NCI-H2029 treated with DMSO at 0.1 percent for 48 hours (cell line): ENCODE data around the gene GRM5.
"Not testable (repeated sequence)": the region's sequence is repeated elsewhere in the genome, so short reads cannot be mapped to it uniquely, and the experiment has no call there.

Experiments
- DNase-seq: peaks from one replicate; lab custom pipeline; 2025; lab: John Stamatoyannopoulos, UW

Gene GRM5

GRCh38 chr11:88972210-88972609, 93.6 kb downstream of the GRM5 start:
- no peak for DNase-seq

GRCh38 chr11:88961621-88962020, 104.2 kb downstream of the GRM5 start:
- DNase-seq = not testable (repeated sequence)

GRCh38 chr11:88959857-88960256, 105.9 kb downstream of the GRM5 start:
- DNase-seq = not testable (repeated sequence)

- no peak for DNase-seq
Observed at GRCh38 chr11:88950975-88951374, 114.8 kb downstream of the GRM5 start.

GRCh38 chr11:88948908-88949307, 116.9 kb downstream of the GRM5 start:
- DNase-seq = not testable (repeated sequence)

- DNase-seq = not testable (repeated sequence)
Observed at GRCh38 chr11:88947843-88948572, 117.8 kb downstream of the GRM5 start.

- not testable (repeated sequence) for DNase-seq
Observed at GRCh38 chr11:88929665-88930064, 136.1 kb downstream of the GRM5 start.

- not testable (repeated sequence) for DNase-seq
Observed at GRCh38 chr11:88917065-88917464, 148.7 kb downstream of the GRM5 start.

GRCh38 chr11:88909500-88909899, 156.3 kb downstream of the GRM5 start:
- no peak for DNase-seq

GRCh38 chr11:88901436-88901835, 164.3 kb downstream of the GRM5 start:
- not testable (repeated sequence) for DNase-seq

- not testable (repeated sequence) for DNase-seq
Observed at GRCh38 chr11:88888855-88889254, 176.9 kb downstream of the GRM5 start.

- DNase-seq = no peak
Observed at GRCh38 chr11:88886796-88887195, 179.0 kb downstream of the GRM5 start.

- DNase-seq = not testable (repeated sequence)
Observed at GRCh38 chr11:88882800-88883199, 183.0 kb downstream of the GRM5 start.

GRCh38 chr11:88861618-88862017, 204.2 kb downstream of the GRM5 start:
- no peak for DNase-seq

GRCh38 chr11:88860431-88860830, 205.4 kb downstream of the GRM5 start:
- DNase-seq = not testable (repeated sequence)

GRCh38 chr11:88853963-88854362, 211.8 kb downstream of the GRM5 start:
- not testable (repeated sequence) for DNase-seq

GRCh38 chr11:88851547-88851946, 214.2 kb downstream of the GRM5 start:
- not testable (repeated sequence) for DNase-seq

- not testable (repeated sequence) for DNase-seq
Observed at GRCh38 chr11:88849773-88850172, 216.0 kb downstream of the GRM5 start.

- DNase-seq = no peak
Observed at GRCh38 chr11:88849368-88849767, 216.4 kb downstream of the GRM5 start.

GRCh38 chr11:88846266-88846665, 219.5 kb downstream of the GRM5 start:
- DNase-seq = not testable (repeated sequence)

- DNase-seq = not testable (repeated sequence)
Observed at GRCh38 chr11:88844941-88845340, 220.8 kb downstream of the GRM5 start.

GRCh38 chr11:88843766-88844426, 221.9 kb downstream of the GRM5 start:
- DNase-seq = not testable (repeated sequence)

- not testable (repeated sequence) for DNase-seq
Observed at GRCh38 chr11:88838139-88838538, 227.6 kb downstream of the GRM5 start.
